H1 (cell line): ENCODE results near the gene CUL9. TPM values are rescaled to one million over a fixed set of nuclear protein-coding genes. Genes with fewer than 3 reads are reported as not detected.

Experiments
- CTCF ChIA-PET: fragments of 300-600 bp; sonication (Branson Sonifier 250); formaldehyde crosslinking; loops from one replicate; lab custom pipeline; 2021; ENCODE audit not compliant: partially characterized antibody; lab: Charles Lee
- POLR2A ChIA-PET: fragments of 300-600 bp; sonication (Branson Sonifier 250); formaldehyde crosslinking; loops from one replicate; lab custom pipeline; 2021; ENCODE audit warnings: inconsistent platforms; ENCODE audit not compliant: partially characterized antibody; lab: Charles Lee
- DNase-seq, 2 experiments: peaks; one replicate each; pipeline versions ENCODE4 v3.0.0 to v3.0.0-alpha.2; 2010 to 2022; ENCODE audit warnings: low spot score in 2 of 2, low read depth in 1 of 2, mixed read lengths in 1 of 2
- FAIRE-seq: peaks from 2 replicates; lab custom pipeline; 2011; peaks lifted over from hg19 to GRCh38; lab: Jason Lieb, UNC
- H2AFZ ChIP-seq: 2 replicates; pipeline ENCODE4 v1.8.1; 2012; ENCODE audit warnings: low read length, inconsistent platforms
- H2AK5ac ChIP-seq: 2 replicates; pipeline ENCODE4 v1.6.1; 2013; ENCODE audit warnings: low read depth, low read length
- H2BK120ac ChIP-seq: replicated peaks from 2 replicates; pipeline ENCODE3; 2013; ENCODE audit warnings: low read depth, low read length, inconsistent platforms
- H2BK12ac ChIP-seq: 2 replicates; pipeline ENCODE4 v1.6.1; 2013; ENCODE audit warnings: low read depth, low read length
- H2BK15ac ChIP-seq: 2 replicates; pipeline ENCODE4 v1.6.1; 2013; ENCODE audit warnings: low read length
- H2BK20ac ChIP-seq: 2 replicates; pipeline ENCODE4 v1.6.1; 2013; ENCODE audit warnings: low read length
- H2BK5ac ChIP-seq: 2 replicates; pipeline ENCODE4 v1.6.1; 2013; ENCODE audit warnings: low read depth, low read length
- H3K14ac ChIP-seq: 2 replicates; pipeline ENCODE4 v1.6.1; 2013; ENCODE audit warnings: inconsistent platforms; ENCODE audit not compliant: insufficient read length
- H3K18ac ChIP-seq: 2 replicates; pipeline ENCODE4 v1.6.1; 2013; ENCODE audit warnings: low read length; ENCODE audit errors: extremely low read depth
- H3K23ac ChIP-seq: 2 replicates; pipeline ENCODE4 v1.6.1; 2013; ENCODE audit warnings: inconsistent platforms; ENCODE audit not compliant: insufficient read length
- H3K23me2 ChIP-seq: 2 replicates; pipeline ENCODE4 v1.6.1; 2013; ENCODE audit warnings: low read depth, low read length
- H3K27ac ChIP-seq: 2 replicates; pipeline ENCODE4 v1.6.1; 2011; ENCODE audit warnings: low read depth, low read length, inconsistent platforms
- H3K27me3 ChIP-seq, 4 experiments: replicated peaks in 1 of 4; 1 replicate in 1 of 4; 2 replicates in 3 of 4; pipeline versions ENCODE4 v1.6.1 to v1.8.1; 2011 to 2013; ENCODE audit warnings: low read length in 3 of 4, mild to moderate bottlenecking in 3 of 4, inconsistent platforms in 2 of 4, mixed read lengths in 2 of 4, moderate library complexity in 1 of 4; ENCODE audit not compliant: control insufficient read depth in 3 of 4, insufficient read depth in 3 of 4; ENCODE audit errors: extremely low read depth in 1 of 4
- H3K36me3 ChIP-seq, 4 experiments: 2 replicates each; pipeline versions ENCODE4 v1.6.1 to v1.8.1; 2011 to 2013; ENCODE audit warnings: mild to moderate bottlenecking in 4 of 4, low read length in 3 of 4, moderate library complexity in 2 of 4, control low read depth in 1 of 4, inconsistent platforms in 1 of 4; ENCODE audit not compliant: insufficient read depth in 4 of 4, control insufficient read depth in 2 of 4
- H3K4ac ChIP-seq: replicated peaks from 2 replicates; pipeline ENCODE3; 2013; ENCODE audit warnings: low read length, low read depth, mixed read lengths, inconsistent platforms; ENCODE audit not compliant: insufficient read length
- H3K4me1 ChIP-seq, 4 experiments: replicated peaks in 1 of 4; 1 replicate in 1 of 4; 2 replicates in 3 of 4; pipeline versions ENCODE4 v1.6.1 to v1.8.1; 2011 to 2013; ENCODE audit warnings: low read length in 3 of 4, inconsistent platforms in 2 of 4, mixed read lengths in 1 of 4; ENCODE audit not compliant: insufficient read depth in 4 of 4, control insufficient read depth in 3 of 4
- H3K4me2 ChIP-seq, 2 experiments: 2 replicates each; pipeline versions ENCODE4 v1.6.1 to v1.8.1; 2011 to 2013; ENCODE audit warnings: low read depth in 2 of 2, low read length in 2 of 2, control low read depth in 1 of 2, inconsistent platforms in 1 of 2, mild to moderate bottlenecking in 1 of 2; ENCODE audit not compliant: insufficient read depth in 1 of 2
- H3K4me3 ChIP-seq, 4 experiments: fragments of 200-600, 300-600 bp in 1 of 4; sonication (generic), shearing (Covaris generic), sonication (Bioruptor Twin) in 1 of 4; 2 replicates each; pipeline versions ENCODE4 v1.5.1 to v1.8.1; 2011 to 2016; ENCODE audit warnings: low read length in 4 of 4, low read depth in 3 of 4, control low read depth in 2 of 4, inconsistent platforms in 2 of 4, mild to moderate bottlenecking in 2 of 4, mixed read lengths in 1 of 4, moderate library complexity in 1 of 4; ENCODE audit not compliant: insufficient read depth in 2 of 4; ENCODE audit errors: extremely low read depth in 1 of 4
- H3K56ac ChIP-seq: replicated peaks from 2 replicates; pipeline ENCODE3; 2013; ENCODE audit warnings: low read depth, mild to moderate bottlenecking, mixed read lengths, low read length, inconsistent platforms; ENCODE audit not compliant: insufficient read length
- H3K79me1 ChIP-seq: 2 replicates; pipeline ENCODE4 v1.6.1; 2013; ENCODE audit warnings: low read depth, low read length, control low read depth
- H3K79me2 ChIP-seq, 2 experiments: 2 replicates each; pipeline versions ENCODE4 v1.6.1 to v1.8.1; 2012 to 2013; ENCODE audit warnings: low read length in 2 of 2, mild to moderate bottlenecking in 2 of 2, inconsistent platforms in 1 of 2; ENCODE audit not compliant: insufficient read depth in 2 of 2, control insufficient read depth in 1 of 2
- H3K9ac ChIP-seq, 4 experiments: replicated peaks in 1 of 4; 1 replicate in 1 of 4; 2 replicates in 3 of 4; pipeline versions ENCODE4 v1.6.1 to v1.8.1; 2011 to 2013; ENCODE audit warnings: low read depth in 3 of 4, low read length in 3 of 4, control low read depth in 2 of 4, mild to moderate bottlenecking in 2 of 4, moderate library complexity in 2 of 4, inconsistent platforms in 1 of 4; ENCODE audit errors: extremely low read depth in 1 of 4
- H3K9me3 ChIP-seq, 2 experiments: 2 replicates each; pipeline versions ENCODE4 v1.6.1 to v1.8.1; 2012 to 2013; ENCODE audit warnings: mild to moderate bottlenecking in 2 of 2, moderate library complexity in 2 of 2, control low read depth in 1 of 2, inconsistent platforms in 1 of 2, low read depth in 1 of 2, low read length in 1 of 2, mixed read lengths in 1 of 2; ENCODE audit not compliant: insufficient read depth in 2 of 2
- H4K20me1 ChIP-seq, 2 experiments: replicated peaks in 1 of 2; 2 replicates each; pipeline versions ENCODE3 to v1.8.1; 2011 to 2013; ENCODE audit warnings: inconsistent platforms in 2 of 2, low read length in 2 of 2, mild to moderate bottlenecking in 1 of 2; ENCODE audit not compliant: insufficient read depth in 2 of 2, control insufficient read depth in 1 of 2
- H4K5ac ChIP-seq: 2 replicates; pipeline ENCODE4 v1.6.1; 2013; ENCODE audit warnings: low read length, low read depth, mixed read lengths, inconsistent platforms; ENCODE audit not compliant: insufficient read length
- H4K8ac ChIP-seq: 2 replicates; pipeline ENCODE4 v1.8.0; 2013; ENCODE audit warnings: mild to moderate bottlenecking, moderate library complexity, low read length, inconsistent platforms; ENCODE audit not compliant: insufficient read depth; ENCODE audit errors: extremely low read depth
- H4K91ac ChIP-seq: replicated peaks from 2 replicates; pipeline ENCODE3; 2013; ENCODE audit warnings: low read length, mixed read lengths, inconsistent platforms; ENCODE audit not compliant: insufficient read length
- CREB1 ChIP-seq: IDR thresholded peaks from 2 replicates; pipeline ENCODE4 v1.6.1; 2012; ENCODE audit warnings: inconsistent platforms
- CTCF ChIP-seq, 3 experiments: IDR thresholded peaks; 1 replicate in 2 of 3; 2 replicates in 1 of 3; pipeline versions ENCODE4 v1.5.1 to v1.6.1; 2011; ENCODE audit warnings: low read length in 3 of 3, mild to moderate bottlenecking in 3 of 3, inconsistent platforms in 2 of 3, low read depth in 1 of 3, moderate library complexity in 1 of 3; ENCODE audit not compliant: insufficient read depth in 1 of 3; ENCODE audit errors: control extremely low read depth in 1 of 3
- EZH2 ChIP-seq: fragments of 200-600 bp; sonication (generic); IDR thresholded peaks from 2 replicates; pipeline ENCODE4 v1.7.1; 2012; ENCODE audit warnings: low read depth, mild to moderate bottlenecking, moderate library complexity, low read length, inconsistent platforms; ENCODE audit not compliant: severe bottlenecking
- FOSL1 ChIP-seq: IDR thresholded peaks from 2 replicates; pipeline ENCODE4 v1.6.1; 2011; ENCODE audit warnings: mild to moderate bottlenecking, low read depth, low read length, moderate library complexity; ENCODE audit not compliant: insufficient read depth
- HDAC6 ChIP-seq: IDR thresholded peaks from one replicate; pipeline ENCODE4 v1.7.1; 2012; ENCODE audit warnings: low read depth, mild to moderate bottlenecking, inconsistent platforms, low read length, moderate library complexity
- KDM1A ChIP-seq: fragments of 200-600, 300-600 bp; sonication (generic); IDR thresholded peaks from 2 replicates; pipeline ENCODE4 v1.7.1; 2016; ENCODE audit warnings: mild to moderate bottlenecking, low read length, borderline replicate concordance
- MAFK ChIP-seq: IDR thresholded peaks from 2 replicates; pipeline ENCODE4 v1.6.1; 2012; ENCODE audit warnings: low read depth, mild to moderate bottlenecking, improper control_type of control experiment, low read length
- POLR2A ChIP-seq, 2 experiments: IDR thresholded peaks; 1 replicate in 1 of 2; 2 replicates in 1 of 2; pipeline ENCODE4 v1.6.1; 2011; ENCODE audit warnings: low read depth in 2 of 2, low read length in 2 of 2, mild to moderate bottlenecking in 2 of 2; ENCODE audit errors: control extremely low read depth in 1 of 2
- POLR2AphosphoS5 ChIP-seq: IDR thresholded peaks from 2 replicates; pipeline ENCODE4 v1.6.1; 2011; ENCODE audit warnings: low read depth, low read length
- SRF ChIP-seq: IDR thresholded peaks from 2 replicates; pipeline ENCODE4 v1.6.1; 2011; ENCODE audit warnings: mild to moderate bottlenecking, low read depth, low read length, moderate library complexity
- SUZ12 ChIP-seq: fragments of 200-600 bp; sonication (generic); IDR thresholded peaks from 2 replicates; pipeline ENCODE4 v1.6.1; 2012; ENCODE audit warnings: mild to moderate bottlenecking, inconsistent platforms, low read length, moderate library complexity, mixed read lengths
- WGBS, 2 experiments: shearing (Covaris generic) in 1 of 2; methylation state at CpG; one replicate each; pipeline versions ENCODE4 v1.1.6 to v1.1.7; 2013 to 2015; ENCODE audit warnings: low lambda C conversion rate in 2 of 2, mixed read lengths in 2 of 2, inconsistent platforms in 1 of 2, low coverage in 1 of 2, missing lambda C conversion rate in 1 of 2; ENCODE audit not compliant: insufficient replicate concordance in 2 of 2, insufficient coverage in 1 of 2, insufficient read length in 1 of 2; ENCODE audit errors: extremely low coverage in 1 of 2, missing lambda C conversion rate in 1 of 2; 5-methylcytosine and 5-hydroxymethylcytosine counted together
- polyA plus RNA-seq, 7 experiments: library from polyadenylated mRNA; depleted of rRNA in 3 of 7; stranded (reverse) in 5 of 7; unstranded in 2 of 7; fragments of >200 nt in 5 of 7; fragments of 200-250 nt in 2 of 7; gene quantifications; 1 replicate in 5 of 7; 2 replicates in 1 of 7; 4 replicates in 1 of 7; pipeline versions ENCODE4 v1.2.1 to v1.2.3, GENCODE V29; 2011 to 2013; ENCODE audit warnings: missing spikeins in 2 of 7, mixed read lengths in 2 of 7
- total RNA-seq: library from RNA; stranded (reverse); fragmentation: NEBNext Ultra II Directional; extraction: Animal tissue kit (Norgen Biotek cat#: 25700); gene quantifications from 2 replicates; pipeline ENCODE4 v1.2.1, GENCODE V29; 2021

CUL9 gene
- total and polyA plus RNA-seq, 2 of the 8 experiments (the other 6 are each of a cell fraction or from before 2014, with no cell fraction given): 7.7 to 9.8 TPM

GRCh38 chr6:43271103-43271815 is 89.3 kb downstream of the CUL9 start:
- no peak overlapping the region for H3K4ac ChIP-seq
- no peaks in the 10 kb centered on the region for H3K79me2 ChIP-seq
- H3K79me1 ChIP-seq: no peaks in the 10 kb centered on the region
- FAIRE-seq: no peak
- no peaks in the 10 kb centered on the region for H4K20me1 ChIP-seq
- ChIA-PET CTCF (interaction anchor here (0.6 to 2.2 kb wide), 8 partner anchors 9 to 235 kb away, joined by 3 to 9 read pairs (median 3); partner anchors contain the start of gene CRIP3), POLR2A (interaction anchor here (1.2 to 1.5 kb wide), 2 partner anchors 11 to 25 kb away, joined by 3 to 5 read pairs; no protein-coding TSS in a partner anchor)
- no peak overlapping the region for H4K5ac ChIP-seq
- H2BK12ac ChIP-seq: peak overlapping the region; percentile 75; the same call in 1 of the 2 replicates
- H3K36me3 ChIP-seq: no peaks in the 10 kb centered on the region
- no peak overlapping the region for H3K27ac ChIP-seq
- H2AFZ ChIP-seq: no peak overlapping the region
- no peak overlapping the region for H2BK120ac ChIP-seq
- peaks cover 3 to 37% (median 24%) of the 10 kb centered on the region in 4 experiments for H3K4me1 ChIP-seq
- H4K91ac ChIP-seq: no peak overlapping the region
- H3K14ac ChIP-seq: no peak overlapping the region
- no peak overlapping the region for H3K9ac ChIP-seq
- peak overlapping the region; percentile 26; the same call in 1 of the 2 replicates for H2BK20ac ChIP-seq
- H2BK15ac ChIP-seq: no peak overlapping the region
- H3K23me2 ChIP-seq: peaks cover 15% of the 10 kb centered on the region
- no peak overlapping the region for H3K4me3 ChIP-seq
- no peak overlapping the region for H3K18ac ChIP-seq
- no peak overlapping the region for H2AK5ac ChIP-seq
- H3K27me3 ChIP-seq: peaks cover 12 to 66% (median 54%) of the 10 kb centered on the region in 4 experiments
- H3K56ac ChIP-seq: no peak overlapping the region
- H2BK5ac ChIP-seq: no peak overlapping the region
- no peak for DNase-seq
- no peak overlapping the region for H3K4me2 ChIP-seq
- no peaks in the 10 kb centered on the region for H3K9me3 ChIP-seq
- no peak overlapping the region for H3K23ac ChIP-seq
- H4K8ac ChIP-seq: no peak overlapping the region
- 79% methylated on average over 8 of the region's 8 CpGs; no CpG with 5 or more reads in 1 of the 2 experiments for WGBS, 2 experiments
- TF ChIP-seq SUZ12: no peak
- TF ChIP-seq KDM1A: no peak
- no peak for TF ChIP-seq FOSL1
- no peak for TF ChIP-seq POLR2A (IDR thresholded peaks at IDR 0.05; ENCODE audit: control extremely low read depth in 1 of 2, low read depth in 2 of 2, low read length in 2 of 2)
- no peak for TF ChIP-seq CTCF (IDR thresholded peaks at IDR 0.05; ENCODE audit: control extremely low read depth in 1 of 3, insufficient read depth in 1 of 3, low read depth in 1 of 3, low read length in 3 of 3)
- TF ChIP-seq HDAC6: no peak
- no peak for TF ChIP-seq MAFK
- no peak for TF ChIP-seq EZH2
- TF ChIP-seq CREB1: no peak
- no peak for TF ChIP-seq POLR2AphosphoS5
- TF ChIP-seq SRF: no peak
